Parathyroid adenoma (tissue), 2 donors: Measurements from ENCODE around the gene ABHD17A.
A peak's percentile ranks its signal among the peaks of the same experiment; 100 is the strongest.

ENCODE experiments used
- H2AFZ ChIP-seq: fragments of 300-600 bp; sonication (generic); one replicate; pipeline ENCODE4 v1.7.0; 2017; ENCODE audit warnings: antibody characterized with exemption, mild to moderate bottlenecking
- H3K27ac ChIP-seq: fragments of 300-600 bp; sonication (generic); one replicate; pipeline ENCODE4 v1.7.0; 2017
- H3K27me3 ChIP-seq: fragments of 300-600 bp; sonication (generic); one replicate; pipeline ENCODE4 v1.7.0; 2017; ENCODE audit warnings: low read length; ENCODE audit not compliant: control insufficient read depth, insufficient read depth
- H3K36me3 ChIP-seq: fragments of 300-600 bp; sonication (generic); one replicate; pipeline ENCODE4 v1.7.0; 2017; ENCODE audit warnings: low read length; ENCODE audit not compliant: control insufficient read depth, insufficient read depth
- H3K4me1 ChIP-seq: fragments of 300-600 bp; sonication (generic); one replicate; pipeline ENCODE4 v1.7.0; 2017; ENCODE audit warnings: control low read depth
- H3K4me2 ChIP-seq: fragments of 300-600 bp; sonication (generic); one replicate; pipeline ENCODE4 v1.7.0; 2017; ENCODE audit warnings: low read length
- H3K4me3 ChIP-seq: fragments of 300-600 bp; sonication (generic); one replicate; pipeline ENCODE4 v1.7.0; 2017; ENCODE audit warnings: low read depth, low read length
- H3K79me2 ChIP-seq: fragments of 300-600 bp; sonication (generic); one replicate; pipeline ENCODE4 v1.7.0; 2017; ENCODE audit warnings: control low read depth
- H3K9ac ChIP-seq: fragments of 300-600 bp; sonication (generic); one replicate; pipeline ENCODE4 v1.7.0; 2017; ENCODE audit warnings: mild to moderate bottlenecking
- H3K9me3 ChIP-seq: fragments of 300-600 bp; sonication (generic); one replicate; pipeline ENCODE4 v1.7.0; 2017; ENCODE audit warnings: low read length; ENCODE audit not compliant: control insufficient read depth
- CTCF ChIP-seq: fragments of 300-600 bp; sonication (generic); IDR thresholded peaks from one replicate; pipeline ENCODE4 v1.7.0; 2017; ENCODE audit warnings: antibody characterized with exemption, mild to moderate bottlenecking
- donor health status: primary hyperparathyroidism.

ABHD17A gene

GRCh38 chr19:1856698-1857603, 28.3 kb downstream of the ABHD17A start:
- no peak for TF ChIP-seq CTCF
- Histone ChIP-seq H2AFZ (peak overlapping the region; percentile 28), H3K4me2 (peak overlapping the region; percentile 49), H3K4me3 (no peak overlapping the region), H3K79me2 (peaks cover 13% of the 10 kb centered on the region), H3K36me3 (no peaks in the 10 kb centered on the region), H3K4me1 (peaks cover 22% of the 10 kb centered on the region), H3K9ac (no peak overlapping the region), H3K9me3 (no peaks in the 10 kb centered on the region), H3K27ac (peak overlapping the region; percentile 32), H3K27me3 (no peaks in the 10 kb centered on the region)

GRCh38 chr19:1856345-1856697, 29.0 kb downstream of the ABHD17A start:
- peaks cover 22% of the 10 kb centered on the region for H3K4me1 ChIP-seq
- H3K27ac ChIP-seq, result no peak overlapping the region
- H3K27me3 ChIP-seq, result no peaks in the 10 kb centered on the region
- H2AFZ ChIP-seq, result no peak overlapping the region
- peaks cover 13% of the 10 kb centered on the region for H3K79me2 ChIP-seq
- no peaks in the 10 kb centered on the region for H3K9me3 ChIP-seq
- TF ChIP-seq CTCF, result no peak
- H3K4me3 ChIP-seq, result peak overlapping the region; percentile 11
- peak overlapping the region; percentile 31 for H3K4me2 ChIP-seq
- no peak overlapping the region for H3K9ac ChIP-seq
- no peaks in the 10 kb centered on the region for H3K36me3 ChIP-seq

GRCh38 chr19:1855828-1856255, 29.5 kb downstream of the ABHD17A start:
- Histone ChIP-seq H3K27ac (peak overlapping the region; percentile 51), H3K4me3 (peak overlapping the region; percentile 11), H3K9ac (no peak overlapping the region), H3K27me3 (no peaks in the 10 kb centered on the region), H3K79me2 (peaks cover 13% of the 10 kb centered on the region), H3K4me2 (peak overlapping the region; percentile 31), H3K4me1 (peaks cover 18% of the 10 kb centered on the region), H3K36me3 (no peaks in the 10 kb centered on the region), H2AFZ (no peak overlapping the region), H3K9me3 (no peaks in the 10 kb centered on the region)
- TF ChIP-seq CTCF, result no peak

GRCh38 chr19:1855040-1855827, 30.1 kb downstream of the ABHD17A start:
- H3K79me2 ChIP-seq, result peaks cover 7% of the 10 kb centered on the region
- H3K27ac ChIP-seq, result peak overlapping the region; percentile 51
- H3K36me3 ChIP-seq, result no peaks in the 10 kb centered on the region
- peak overlapping the region; percentile 31 for H3K4me2 ChIP-seq
- H3K4me3 ChIP-seq, result no peak overlapping the region
- H3K9ac ChIP-seq, result no peak overlapping the region
- H2AFZ ChIP-seq, result no peak overlapping the region
- TF ChIP-seq CTCF, result no peak
- peaks cover 12% of the 10 kb centered on the region for H3K4me1 ChIP-seq
- no peaks in the 10 kb centered on the region for H3K27me3 ChIP-seq
- H3K9me3 ChIP-seq, result no peaks in the 10 kb centered on the region
